Fibroblast of skin of scalp (primary cell): Measurements from ENCODE around the gene VPS33B.

Experiments used
- DNase-seq: peaks from one replicate; pipeline ENCODE4 v3.0.0-alpha.2; 2013

The VPS33B gene

GRCh38 chr15:90974216-90974615 is 48.2 kb downstream of the VPS33B start:
- no peak for DNase-seq

GRCh38 chr15:90972133-90972532 is 50.3 kb downstream of the VPS33B start:
- DNase-seq, result no peak

- DNase-seq, result no peak
Measured at GRCh38 chr15:90970274-90970673, 52.1 kb downstream of the VPS33B start.

GRCh38 chr15:90968434-90968833 is 54.0 kb downstream of the VPS33B start:
- no peak for DNase-seq

- DNase-seq, result no peak
Measured at GRCh38 chr15:90967206-90967605, 55.2 kb downstream of the VPS33B start.

- DNase-seq, result no peak
Measured at GRCh38 chr15:90966262-90966661, 56.1 kb downstream of the VPS33B start.

- DNase-seq, result no peak
Measured at GRCh38 chr15:90962021-90962420, 60.4 kb downstream of the VPS33B start.

GRCh38 chr15:90960298-90961091 is 61.9 kb downstream of the VPS33B start:
- DNase-seq, result no peak

GRCh38 chr15:90959894-90960293 is 62.5 kb downstream of the VPS33B start:
- DNase-seq, result peak; percentile 42

- DNase-seq, result no peak
Measured at GRCh38 chr15:90959028-90959595, 63.3 kb downstream of the VPS33B start.

- DNase-seq, result no peak
Measured at GRCh38 chr15:90957791-90958190, 64.6 kb downstream of the VPS33B start.

GRCh38 chr15:90957031-90957790 is 65.2 kb downstream of the VPS33B start:
- peak; percentile 41 for DNase-seq

- peak; percentile 75 for DNase-seq
Measured at GRCh38 chr15:90956274-90957030, 65.9 kb downstream of the VPS33B start.

- DNase-seq, result no peak
Measured at GRCh38 chr15:90955624-90956273, 66.6 kb downstream of the VPS33B start.

- DNase-seq, result peak; percentile 95
Measured at GRCh38 chr15:90954712-90955623, 67.4 kb downstream of the VPS33B start, which contains the start of gene RCCD1. Gene RCCD1, plus strand, starts transcription at chr15:90954884. Its CDS starts 1,851 bp downstream, at chr15:90956735.

- DNase-seq, result no peak
Measured at GRCh38 chr15:90953947-90954711, 68.3 kb downstream of the VPS33B start.

- no peak for DNase-seq
Measured at GRCh38 chr15:90952901-90953677, 69.3 kb downstream of the VPS33B start.

- no peak for DNase-seq
Measured at GRCh38 chr15:90950676-90951075, 71.7 kb downstream of the VPS33B start.

GRCh38 chr15:90949979-90950675 is 72.3 kb downstream of the VPS33B start:
- no peak for DNase-seq
